ENCODE data around the gene SLC9A9. TPM values are rescaled to one million over a fixed set of nuclear protein-coding genes. Genes with fewer than 3 reads are reported as not detected.

The SLC9A9 gene
- total and polyA plus RNA-seq, 10 of the 15 experiments (the other 5 are each of a cell fraction or from before 2014, with no cell fraction given): 3.5 to 14.2 (median 9.3) TPM

DNA sequence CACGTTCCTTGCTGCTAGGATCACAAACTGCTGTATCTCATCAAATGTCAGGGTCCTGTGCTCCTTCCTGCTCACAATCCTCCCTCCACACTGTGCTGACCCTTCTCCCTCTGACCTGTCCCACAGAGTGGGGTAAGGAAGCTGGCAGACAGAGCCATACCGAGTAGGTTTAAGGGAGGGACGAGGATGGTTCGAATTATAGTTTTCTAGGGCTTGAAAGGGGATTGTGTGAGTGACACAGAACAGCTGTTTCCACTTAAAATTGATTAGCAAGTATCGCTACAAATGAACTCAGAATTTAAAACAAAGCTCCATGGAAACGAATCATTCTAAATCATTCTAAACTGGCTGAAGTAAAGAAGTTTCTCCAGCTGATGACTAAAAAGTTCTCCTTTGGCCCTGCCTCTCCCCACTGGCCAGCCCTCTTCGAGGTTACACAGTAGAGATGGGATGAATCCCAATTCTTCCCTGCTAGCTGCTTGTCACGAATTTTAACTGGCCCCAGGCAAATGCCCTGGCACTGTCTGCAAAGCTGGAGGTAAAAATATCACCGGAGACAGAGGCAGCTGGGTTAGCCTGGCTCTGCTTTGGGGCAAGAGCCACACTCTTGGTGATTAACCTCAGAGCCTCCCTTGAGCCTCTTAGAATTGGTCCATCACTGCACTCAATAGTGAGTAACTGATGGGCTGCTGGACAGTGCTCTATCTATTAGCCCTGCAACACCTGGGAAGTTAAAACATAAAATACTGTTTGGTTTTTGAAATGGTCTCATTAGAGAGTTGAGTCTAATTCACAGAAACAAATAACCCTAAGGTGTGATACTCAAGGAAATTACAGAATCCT lies 533.8 kb downstream of the SLC9A9 start (continued):
- TF ChIP-seq TCF12 (IDR thresholded peaks at IDR 0.05; ENCODE audit: low read depth, low read length): no peak
- no peak for TF ChIP-seq SPI1 (IDR thresholded peaks at IDR 0.05; ENCODE audit: borderline replicate concordance, insufficient read depth, low read depth, low read length)
- TF ChIP-seq ZZZ3 (IDR thresholded peaks at IDR 0.05; ENCODE audit: control insufficient read depth, insufficient read length, low read depth): no peak
- TF ChIP-seq, protein P1, sequence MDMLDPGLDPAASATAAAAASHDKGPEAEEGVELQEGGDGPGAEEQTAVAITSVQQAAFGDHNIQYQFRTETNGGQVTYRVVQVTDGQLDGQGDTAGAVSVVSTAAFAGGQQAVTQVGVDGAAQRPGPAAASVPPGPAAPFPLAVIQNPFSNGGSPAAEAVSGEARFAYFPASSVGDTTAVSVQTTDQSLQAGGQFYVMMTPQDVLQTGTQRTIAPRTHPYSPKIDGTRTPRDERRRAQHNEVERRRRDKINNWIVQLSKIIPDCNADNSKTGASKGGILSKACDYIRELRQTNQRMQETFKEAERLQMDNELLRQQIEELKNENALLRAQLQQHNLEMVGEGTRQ (IDR thresholded peaks at IDR 0.05; ENCODE audit: borderline replicate concordance, low read depth, low read length): no peak
- TF ChIP-seq SUPT20H (IDR thresholded peaks at IDR 0.05; ENCODE audit: borderline replicate concordance, control insufficient read depth, low read depth, low read length): no peak

DNA sequence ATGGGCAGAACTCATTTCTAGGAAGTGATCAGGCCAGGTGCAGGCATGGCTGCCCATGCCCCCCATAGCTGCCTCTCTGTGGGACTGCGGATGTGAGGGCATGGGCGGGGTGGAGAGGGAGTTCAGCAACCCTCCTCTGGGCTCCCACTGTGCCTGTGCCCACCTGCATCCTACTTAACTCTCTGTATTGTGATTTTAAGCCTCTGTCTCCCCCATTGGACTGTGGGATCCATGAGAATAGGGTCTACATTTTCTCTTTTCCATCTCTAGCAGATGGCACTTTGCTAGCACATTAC lies 534.4 kb downstream of the SLC9A9 start:
- no peak for ATAC-seq
- no peaks in the 10 kb centered on the region for H3K27me3 ChIP-seq (replicated peaks in 1 of 2; ENCODE audit: control insufficient read depth in 2 of 2, insufficient read depth in 2 of 2, low read length in 1 of 2)
- in situ Hi-C loops (cut with MboI) (no loop called here), intact Hi-C loops (cut with micrococcal nuclease; ENCODE audit: unreplicated experiment) (no loop called here)
- RAD21 ChIA-PET (ENCODE audit: unreplicated experiment): no interaction called here
- no peaks in the 10 kb centered on the region for H4K20me1 ChIP-seq (ENCODE audit: control insufficient read depth, insufficient read depth)
- CTCF ChIA-PET: no interaction called here
- H2AFZ ChIP-seq (ENCODE audit: control insufficient read depth, low read depth, low read length): no peak overlapping the region
- H3K36me3 ChIP-seq (ENCODE audit: control insufficient read depth in 2 of 2, insufficient read depth in 2 of 2, low read length in 1 of 2): no peaks in the 10 kb centered on the region
- no peak overlapping the region for H3K4me2 ChIP-seq (ENCODE audit: control insufficient read depth, insufficient read depth)
- SMC1A ChIA-PET (ENCODE audit: uncharacterized antibody, unreplicated experiment): no interaction called here
- no peak for FAIRE-seq
- no peak overlapping the region for H3K9ac ChIP-seq (ENCODE audit: control insufficient read depth, insufficient read depth, low read length)
- POLR2A ChIA-PET: no interaction called here
- H3K27ac ChIP-seq (ENCODE audit: control insufficient read depth, insufficient read depth): no peak overlapping the region
- no TSS peak for BruUV-seq (replicated peaks)
- 100% methylated on average over 2 of the region's 2 CpGs for WGBS (ENCODE audit: insufficient coverage, insufficient replicate concordance, low lambda C conversion rate, missing lambda C conversion rate)
- H3K79me2 ChIP-seq (ENCODE audit: control insufficient read depth, insufficient read depth, low read length): no peaks in the 10 kb centered on the region
- H3K9me3 ChIP-seq (replicated peaks; ENCODE audit: control insufficient read depth, insufficient read depth, low read length): no peaks in the 10 kb centered on the region
- TF ChIP-seq HDGF (IDR thresholded peaks at IDR 0.05) (no peak), RELA (IDR thresholded peaks at IDR 0.05; ENCODE audit: borderline replicate concordance, partially characterized antibody) (no peak)
- no peak for DNase-seq (ENCODE audit: low read depth, low spot score)
- H3K4me1 ChIP-seq (ENCODE audit: control insufficient read depth, insufficient read depth, low read length): no peaks in the 10 kb centered on the region
- no peak overlapping the region for H3K4me3 ChIP-seq
